ENCODE data around the gene ITPR3. TPM values are rescaled to one million over a fixed set of nuclear protein-coding genes. Genes with fewer than 3 reads are reported as not detected.
A peak's percentile ranks its signal among the peaks of the same experiment; 100 is the strongest.

The ITPR3 gene
- total RNA-seq, 2 donors from 2014 or later, result 48.1 to 48.3 TPM

GRCh38 chr6:33640361-33640760 lies 19.2 kb downstream of the ITPR3 start:
- no peak for ATAC-seq
- Mint-ChIP-seq H3K36me3 (ENCODE audit: low read depth) (peaks cover 5% of the 10 kb centered on the region), H3K27me3 (no peaks in the 10 kb centered on the region), H3K4me1 (peaks cover 34% of the 10 kb centered on the region), H3K27ac (peak overlapping the region; percentile 72), H3K4me3 (no peak overlapping the region)
- no peaks in the 10 kb centered on the region for H3K9me3 ChIP-seq (ENCODE audit: control insufficient read depth, low read length, poor library complexity, severe bottlenecking)
- DNase-seq, result no peak

- Mint-ChIP-seq H3K36me3 (ENCODE audit: low read depth) (peaks cover 5% of the 10 kb centered on the region), H3K27me3 (no peaks in the 10 kb centered on the region), H3K27ac (peak overlapping the region; percentile 72), H3K4me3 (no peak overlapping the region), H3K4me1 (peaks cover 31% of the 10 kb centered on the region)
- no peaks in the 10 kb centered on the region for H3K9me3 ChIP-seq (ENCODE audit: control insufficient read depth, low read length, poor library complexity, severe bottlenecking)
- DNase-seq, result no peak
- no peak for ATAC-seq
Observed at GRCh38 chr6:33641144-33641543, 20.0 kb downstream of the ITPR3 start.

- no peaks in the 10 kb centered on the region for H3K9me3 ChIP-seq (ENCODE audit: control insufficient read depth, low read length, poor library complexity, severe bottlenecking)
- H3K36me3 Mint-ChIP-seq (ENCODE audit: low read depth), result peaks cover 2% of the 10 kb centered on the region
- H3K27ac Mint-ChIP-seq, result peak overlapping the region; percentile 24
- ATAC-seq, result no peak
- no peaks in the 10 kb centered on the region for H3K27me3 Mint-ChIP-seq
- DNase-seq, result no peak
- no peak overlapping the region for H3K4me3 Mint-ChIP-seq
- H3K4me1 Mint-ChIP-seq, result peaks cover 30% of the 10 kb centered on the region
Observed at GRCh38 chr6:33641602-33642001, 20.5 kb downstream of the ITPR3 start.

GRCh38 chr6:33642897-33643296 lies 21.8 kb downstream of the ITPR3 start:
- no peak for ATAC-seq
- H3K27ac Mint-ChIP-seq, result no peak overlapping the region
- no peak overlapping the region for H3K4me3 Mint-ChIP-seq

GRCh38 chr6:33651403-33651802 lies 30.3 kb downstream of the ITPR3 start:
- DNase-seq (no peak), ATAC-seq (no peak)
- H3K4me3 Mint-ChIP-seq, result no peak overlapping the region
- peak overlapping the region; percentile 34 for H3K27ac Mint-ChIP-seq
- peaks cover 20% of the 10 kb centered on the region for H3K4me1 Mint-ChIP-seq
- peaks cover 4% of the 10 kb centered on the region for H3K36me3 Mint-ChIP-seq (ENCODE audit: low read depth)
- H3K9me3 ChIP-seq (ENCODE audit: control insufficient read depth, low read length, poor library complexity, severe bottlenecking), result no peaks in the 10 kb centered on the region
- H3K27me3 Mint-ChIP-seq, result no peaks in the 10 kb centered on the region

More at GRCh38 chr6:33642897-33643296, 21.8 kb downstream of the ITPR3 start:
- Mint-ChIP-seq H3K36me3 (ENCODE audit: low read depth) (peaks cover 6% of the 10 kb centered on the region), H3K27me3 (no peaks in the 10 kb centered on the region), H3K4me1 (peaks cover 29% of the 10 kb centered on the region)
- no peak for DNase-seq
- no peaks in the 10 kb centered on the region for H3K9me3 ChIP-seq (ENCODE audit: control insufficient read depth, low read length, poor library complexity, severe bottlenecking)

DNA sequence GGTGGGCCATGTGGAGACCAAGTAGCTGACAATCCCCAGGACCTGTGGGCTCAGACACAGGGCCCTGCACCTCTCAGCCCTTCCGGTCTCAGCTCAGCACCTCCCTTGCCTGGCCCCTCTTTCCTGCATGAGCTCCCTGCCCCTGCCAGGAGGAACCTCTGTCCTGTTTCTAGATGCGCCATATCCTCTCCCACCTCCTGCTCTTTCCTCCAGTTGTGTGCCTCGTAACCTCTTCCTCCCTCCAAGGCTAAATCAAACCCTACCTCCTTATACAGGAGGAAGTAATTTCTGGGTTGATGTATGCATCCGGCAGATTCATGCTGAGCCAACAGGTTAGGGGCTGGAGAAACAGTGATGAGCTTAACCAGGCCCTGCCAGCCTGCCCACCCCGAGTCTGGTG lies 30.9 kb downstream of the ITPR3 start:
- Mint-ChIP-seq H3K4me1 (peaks cover 18% of the 10 kb centered on the region), H3K27me3 (no peaks in the 10 kb centered on the region), H3K36me3 (ENCODE audit: low read depth) (peaks cover 4% of the 10 kb centered on the region), H3K4me3 (no peak overlapping the region), H3K27ac (peak overlapping the region; percentile 34)
- H3K9me3 ChIP-seq (ENCODE audit: control insufficient read depth, low read length, poor library complexity, severe bottlenecking), result no peaks in the 10 kb centered on the region
- DNase-seq (no peak), ATAC-seq (no peak)

- DNase-seq, result no peak
- Mint-ChIP-seq H3K4me1 (peaks cover 11% of the 10 kb centered on the region), H3K27me3 (no peaks in the 10 kb centered on the region), H3K27ac (peak overlapping the region; percentile 75), H3K4me3 (no peak overlapping the region), H3K36me3 (ENCODE audit: low read depth) (no peaks in the 10 kb centered on the region)
- no peak for ATAC-seq
- no peaks in the 10 kb centered on the region for H3K9me3 ChIP-seq (ENCODE audit: control insufficient read depth, low read length, poor library complexity, severe bottlenecking)
Observed at GRCh38 chr6:33654831-33655554, 33.9 kb downstream of the ITPR3 start.

- Mint-ChIP-seq H3K4me1 (peaks cover 3% of the 10 kb centered on the region), H3K4me3 (no peak overlapping the region), H3K36me3 (ENCODE audit: low read depth) (no peaks in the 10 kb centered on the region), H3K27me3 (no peaks in the 10 kb centered on the region), H3K27ac (no peak overlapping the region)
- ATAC-seq (no peak), DNase-seq (no peak)
- H3K9me3 ChIP-seq (ENCODE audit: control insufficient read depth, low read length, poor library complexity, severe bottlenecking), result no peaks in the 10 kb centered on the region
Observed at GRCh38 chr6:33656844-33657243, 35.7 kb downstream of the ITPR3 start.

GRCh38 chr6:33658982-33659689 lies 38.0 kb downstream of the ITPR3 start:
- H3K4me3 Mint-ChIP-seq, result no peak overlapping the region
- H3K27me3 Mint-ChIP-seq, result no peaks in the 10 kb centered on the region
- ATAC-seq, result no peak
- peak overlapping the region; percentile 75 for H3K27ac Mint-ChIP-seq
- H3K4me1 Mint-ChIP-seq, result no peaks in the 10 kb centered on the region
- no peaks in the 10 kb centered on the region for H3K9me3 ChIP-seq (ENCODE audit: control insufficient read depth, low read length, poor library complexity, severe bottlenecking)
- H3K36me3 Mint-ChIP-seq (ENCODE audit: low read depth), result no peaks in the 10 kb centered on the region
- DNase-seq, result no peak

DNA sequence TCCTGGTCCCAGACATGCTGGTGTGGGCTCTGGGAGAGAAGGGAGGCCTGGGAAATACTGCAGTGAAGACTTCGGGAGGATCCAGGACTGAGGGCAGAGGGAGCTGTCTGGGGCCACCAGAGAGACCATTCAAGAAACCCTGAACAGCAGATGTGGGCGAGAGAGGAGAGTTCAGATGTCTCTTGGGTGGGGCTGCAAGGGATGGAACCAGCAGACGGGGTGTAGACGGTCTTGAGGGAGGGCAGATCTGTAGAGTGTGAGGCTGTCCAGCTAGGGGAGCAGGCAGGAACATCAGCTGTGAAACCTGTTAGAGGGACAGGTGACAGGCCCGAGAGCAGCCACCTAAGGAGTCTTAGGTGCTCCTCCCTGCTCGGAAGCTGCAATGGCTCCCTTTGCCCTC lies 38.9 kb downstream of the ITPR3 start:
- ATAC-seq, result no peak
- no peaks in the 10 kb centered on the region for H3K9me3 ChIP-seq (ENCODE audit: control insufficient read depth, low read length, poor library complexity, severe bottlenecking)
- Mint-ChIP-seq H3K36me3 (ENCODE audit: low read depth) (no peaks in the 10 kb centered on the region), H3K27me3 (no peaks in the 10 kb centered on the region), H3K4me1 (no peaks in the 10 kb centered on the region), H3K4me3 (no peak overlapping the region), H3K27ac (peak overlapping the region; percentile 75)
- DNase-seq, result no peak

DNA sequence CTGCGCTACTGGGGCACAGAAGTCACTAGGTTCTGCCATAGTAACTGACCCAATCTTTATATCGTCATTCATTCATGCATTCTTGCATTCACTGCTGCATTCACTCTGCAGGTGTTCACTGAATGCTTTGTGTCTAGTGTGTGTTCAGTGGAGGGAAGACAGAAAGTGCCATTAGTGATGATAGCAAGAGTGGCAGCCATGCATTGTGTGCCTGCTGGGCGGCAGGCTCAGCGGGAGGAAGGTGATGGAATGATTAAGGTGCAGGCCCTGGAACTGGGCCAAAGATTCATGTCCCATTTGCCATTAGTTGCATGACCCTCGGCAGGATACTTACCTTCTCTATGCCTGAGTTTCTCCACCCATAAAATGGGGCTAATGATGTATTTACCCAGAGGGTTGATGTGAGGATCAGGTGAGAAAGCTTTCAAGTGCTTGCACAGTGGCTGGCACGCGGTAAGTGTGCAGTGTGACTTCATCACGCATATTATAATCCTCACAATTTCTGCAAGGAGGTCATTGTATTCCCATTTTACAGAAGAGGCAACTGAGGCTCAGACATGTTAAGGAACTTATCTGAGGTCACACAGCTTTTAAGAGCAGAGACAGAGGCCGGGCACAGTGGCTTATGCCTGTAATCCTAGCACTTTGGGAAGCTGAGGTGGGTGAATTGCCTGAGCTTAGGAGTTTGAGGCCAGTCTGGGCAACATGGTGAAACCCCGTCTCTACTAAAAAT lies 40.1 kb downstream of the ITPR3 start:
- ATAC-seq (no peak), DNase-seq (no peak)
- H3K27ac Mint-ChIP-seq, result peak overlapping the region; percentile 39
- H3K9me3 ChIP-seq (ENCODE audit: control insufficient read depth, low read length, poor library complexity, severe bottlenecking), result no peaks in the 10 kb centered on the region
- H3K27me3 Mint-ChIP-seq, result no peaks in the 10 kb centered on the region
- H3K4me1 Mint-ChIP-seq, result no peaks in the 10 kb centered on the region
- H3K4me3 Mint-ChIP-seq, result no peak overlapping the region
- H3K36me3 Mint-ChIP-seq (ENCODE audit: low read depth), result peaks cover under 1% of the 10 kb centered on the region

- no peaks in the 10 kb centered on the region for H3K4me1 Mint-ChIP-seq
- DNase-seq, result no peak
- no peaks in the 10 kb centered on the region for H3K27me3 Mint-ChIP-seq
- no peak overlapping the region for H3K4me3 Mint-ChIP-seq
- H3K9me3 ChIP-seq (ENCODE audit: control insufficient read depth, low read length, poor library complexity, severe bottlenecking), result no peaks in the 10 kb centered on the region
- no peak overlapping the region for H3K27ac Mint-ChIP-seq
- H3K36me3 Mint-ChIP-seq (ENCODE audit: low read depth), result peaks cover 2% of the 10 kb centered on the region
- no peak for ATAC-seq
Observed at GRCh38 chr6:33662318-33662717, 41.2 kb downstream of the ITPR3 start.

DNA sequence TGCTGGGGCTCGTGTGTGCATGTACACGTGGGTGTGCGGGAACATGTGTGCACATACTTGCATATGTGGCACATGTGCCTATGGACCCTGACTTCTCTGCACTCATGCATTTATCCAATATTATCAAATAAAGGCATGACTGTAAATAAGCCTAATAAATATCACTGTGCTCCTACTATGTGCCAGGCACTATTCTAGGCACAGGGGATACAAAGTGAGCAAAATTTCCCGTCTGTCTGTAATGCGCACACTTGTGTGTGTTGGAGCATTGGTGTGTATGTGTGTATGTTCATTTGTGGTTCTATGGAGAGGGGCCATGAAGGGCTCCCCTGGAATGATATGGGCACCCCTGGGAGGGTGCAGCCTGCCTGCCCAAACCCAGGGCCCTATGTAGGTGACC lies 41.9 kb downstream of the ITPR3 start:
- no peak overlapping the region for H3K27ac Mint-ChIP-seq
- peaks cover 2% of the 10 kb centered on the region for H3K4me1 Mint-ChIP-seq
- DNase-seq (no peak), ATAC-seq (no peak)
- H3K27me3 Mint-ChIP-seq, result no peaks in the 10 kb centered on the region
- H3K36me3 Mint-ChIP-seq (ENCODE audit: low read depth), result peaks cover 4% of the 10 kb centered on the region
- H3K9me3 ChIP-seq (ENCODE audit: control insufficient read depth, low read length, poor library complexity, severe bottlenecking), result no peaks in the 10 kb centered on the region
- H3K4me3 Mint-ChIP-seq, result no peak overlapping the region
